Stomach (tissue), 9 donors: Measurements from ENCODE around the gene CALN1. TPM values are rescaled to one million over a fixed set of nuclear protein-coding genes. Genes with fewer than 3 reads are reported as not detected.

Experiments used
- DNase-seq, 2 donors: peaks; one replicate each; pipeline versions ENCODE4 v3.0.0 to v3.0.0-alpha.2; 2013 to 2019
- H3K27ac ChIP-seq, 5 donors: fragments of 200-600 bp in 4 of 5; sonication (generic) in 4 of 5; one replicate each; pipeline ENCODE4 v1.5.1; 2013 to 2019; ENCODE audit warnings: mild to moderate bottlenecking in 1 of 5, moderate library complexity in 1 of 5
- H3K27me3 ChIP-seq, 3 donors: fragments of 200-600 bp; sonication (generic); one replicate each; pipeline ENCODE4 v1.5.1; 2017 to 2019; ENCODE audit warnings: mixed run types in 1 of 3
- H3K36me3 ChIP-seq, 4 donors: fragments of 200-600 bp; sonication (generic); 1 replicate in 3 of 4; 2 replicates in 1 of 4; pipeline ENCODE4 v1.5.1; 2016 to 2019
- H3K4me1 ChIP-seq, 4 donors: fragments of 200-600 bp; sonication (generic); one replicate each; pipeline ENCODE4 v1.5.1; 2016 to 2019
- H3K4me3 ChIP-seq, 4 donors: fragments of 200-600 bp; sonication (generic) in 3 of 4; one replicate each; pipeline ENCODE4 v1.5.1; 2016 to 2019; ENCODE audit warnings: mild to moderate bottlenecking in 1 of 4
- H3K9me3 ChIP-seq, 4 donors: fragments of 200-600 bp; sonication (generic); one replicate each; pipeline ENCODE4 v1.5.1; 2016 to 2019
- EP300 ChIP-seq: sonication (generic); formaldehyde crosslinking; IDR thresholded peaks from one replicate; pipeline ENCODE4 v1.6.1; 2017; ENCODE audit warnings: antibody characterized with exemption
- POLR2A ChIP-seq, 4 donors: fragments of 450-650 bp; IDR thresholded peaks; one replicate each; pipeline ENCODE4 v1.6.1; 2016; ENCODE audit warnings: antibody characterized with exemption in 4 of 4, control low read depth in 2 of 4, mild to moderate bottlenecking in 1 of 4, moderate library complexity in 1 of 4
- POLR2AphosphoS5 ChIP-seq, 3 donors: sonication (generic); formaldehyde crosslinking; IDR thresholded peaks; one replicate each; pipeline ENCODE4 v1.6.1; 2016; ENCODE audit warnings: antibody characterized with exemption in 3 of 3
- WGBS, 5 donors: extraction: QIAGEN DNeasy Blood & Tissue Kit in 3 of 5; methylation state at CpG; one replicate each; pipeline versions ENCODE4 v1.1.5 to v1.1.7; 2013 to 2018; 5-methylcytosine and 5-hydroxymethylcytosine counted together
- intact Hi-C: fragments of 100-400 bp; cut with DNase I; formaldehyde crosslinking; loops from one replicate; pipeline ENCODE4 v1.15.1; 2023; ENCODE audit warnings: low total_unique reads
- polyA plus RNA-seq, 3 donors: library from polyadenylated mRNA; stranded (reverse); fragments of 200-250 nt; gene quantifications; one replicate each; pipeline ENCODE4 v1.2.3, GENCODE V29; 2013
- total RNA-seq, 5 donors: library from RNA; depleted of rRNA; stranded (reverse); fragments of >200 nt; gene quantifications; one replicate each; pipeline versions ENCODE4 v1.1.0 to v1.2.3, GENCODE V29; 2014 to 2016
- TF ChIP-seq, protein P1 (sequence below), 7 experiments: fragments of 450-650 bp in 4 of 7; fragments of 200-600 bp in 3 of 7; sonication (generic) in 3 of 7; IDR thresholded peaks; one replicate each; pipeline ENCODE4 v1.5.1; 2016 to 2019; ENCODE audit warnings: antibody characterized with exemption in 7 of 7, control low read depth in 2 of 7, mild to moderate bottlenecking in 1 of 7
- donor health status: healthy with polysubstance abuse.
- donor health status: Bipolar disorder and iron deficiency.
- donor health status: healthy.

The CALN1 gene
- total and polyA plus RNA-seq, 8 donors, result under 0.01 to 51.9 (median 0.37) TPM; not detected in 5

GRCh38 chr7:72021716-72022115 lies 390.4 kb downstream of the CALN1 start:
- intact Hi-C loops, result no loop called here
- TF ChIP-seq EP300, result no peak
- TF ChIP-seq POLR2AphosphoS5 (IDR thresholded peaks at IDR 0.05), result no peak
- no peak for TF ChIP-seq POLR2A (IDR thresholded peaks at IDR 0.05)
- TF ChIP-seq, protein P1, sequence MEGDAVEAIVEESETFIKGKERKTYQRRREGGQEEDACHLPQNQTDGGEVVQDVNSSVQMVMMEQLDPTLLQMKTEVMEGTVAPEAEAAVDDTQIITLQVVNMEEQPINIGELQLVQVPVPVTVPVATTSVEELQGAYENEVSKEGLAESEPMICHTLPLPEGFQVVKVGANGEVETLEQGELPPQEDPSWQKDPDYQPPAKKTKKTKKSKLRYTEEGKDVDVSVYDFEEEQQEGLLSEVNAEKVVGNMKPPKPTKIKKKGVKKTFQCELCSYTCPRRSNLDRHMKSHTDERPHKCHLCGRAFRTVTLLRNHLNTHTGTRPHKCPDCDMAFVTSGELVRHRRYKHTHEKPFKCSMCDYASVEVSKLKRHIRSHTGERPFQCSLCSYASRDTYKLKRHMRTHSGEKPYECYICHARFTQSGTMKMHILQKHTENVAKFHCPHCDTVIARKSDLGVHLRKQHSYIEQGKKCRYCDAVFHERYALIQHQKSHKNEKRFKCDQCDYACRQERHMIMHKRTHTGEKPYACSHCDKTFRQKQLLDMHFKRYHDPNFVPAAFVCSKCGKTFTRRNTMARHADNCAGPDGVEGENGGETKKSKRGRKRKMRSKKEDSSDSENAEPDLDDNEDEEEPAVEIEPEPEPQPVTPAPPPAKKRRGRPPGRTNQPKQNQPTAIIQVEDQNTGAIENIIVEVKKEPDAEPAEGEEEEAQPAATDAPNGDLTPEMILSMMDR (IDR thresholded peaks at IDR 0.05), result no peak

DNA sequence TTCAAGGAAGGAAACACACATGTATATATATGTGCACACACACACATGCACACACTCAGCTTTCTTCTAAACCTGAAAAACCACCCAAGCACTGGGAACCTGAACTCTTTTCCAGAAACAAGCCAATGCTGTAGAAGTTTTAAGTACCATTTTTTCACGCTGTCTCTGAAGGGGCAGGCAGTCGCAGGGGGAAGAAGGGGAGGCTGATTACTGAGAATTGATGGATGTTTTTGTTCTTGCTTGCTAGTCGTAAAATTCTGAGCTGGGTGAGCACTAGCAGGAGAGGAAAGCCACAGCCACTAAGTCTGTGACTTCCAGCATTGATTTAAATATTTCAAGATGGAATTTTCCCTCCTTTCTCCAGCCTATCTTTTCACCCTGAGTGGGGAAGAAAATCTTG lies 391.8 kb downstream of the CALN1 start:
- no peak for DNase-seq
- peaks cover 0 to 12% (median 6%) of the 10 kb centered on the region in 4 donors for H3K9me3 ChIP-seq
- no peak overlapping the region for H3K4me3 ChIP-seq
- 35 to 59% (median 46%) methylated on average over 3 of the region's 3 CpGs for WGBS, 5 donors
- intact Hi-C loops, result no loop called here
- TF ChIP-seq EP300, result no peak
- TF ChIP-seq POLR2AphosphoS5 (IDR thresholded peaks at IDR 0.05), result no peak
- TF ChIP-seq, protein P1 (IDR thresholded peaks at IDR 0.05), result no peak
- TF ChIP-seq POLR2A (IDR thresholded peaks at IDR 0.05), result no peak
- no peaks in the 10 kb centered on the region for H3K36me3 ChIP-seq
- no peaks in the 10 kb centered on the region for H3K4me1 ChIP-seq
- H3K27ac ChIP-seq, result no peak overlapping the region
- H3K27me3 ChIP-seq, result no peaks in the 10 kb centered on the region

More at GRCh38 chr7:72021716-72022115, 390.4 kb downstream of the CALN1 start:
- H3K36me3 ChIP-seq, result no peaks in the 10 kb centered on the region
- H3K9me3 ChIP-seq, result peaks cover 0 to 12% (median 6%) of the 10 kb centered on the region in 4 donors
- no peaks in the 10 kb centered on the region for H3K4me1 ChIP-seq
- 77 to 89% (median 83%) methylated on average over 3 of the region's 3 CpGs for WGBS, 5 donors
- no peak overlapping the region for H3K4me3 ChIP-seq
- no peak overlapping the region for H3K27ac ChIP-seq
- no peaks in the 10 kb centered on the region for H3K27me3 ChIP-seq
- DNase-seq, result no peak

GRCh38 chr7:72019436-72019835 lies 392.7 kb downstream of the CALN1 start:
- Histone ChIP-seq H3K27ac (no peak overlapping the region), H3K27me3 (no peaks in the 10 kb centered on the region), H3K36me3 (no peaks in the 10 kb centered on the region), H3K9me3 (peaks cover 0 to 12% (median 6%) of the 10 kb centered on the region in 4 donors), H3K4me1 (no peaks in the 10 kb centered on the region), H3K4me3 (no peak overlapping the region)
- 70 to 96% (median 89%) methylated on average over 2 of the region's 2 CpGs for WGBS, 5 donors
- no peak for DNase-seq
- intact Hi-C loops, result no loop called here
- TF ChIP-seq EP300, result no peak
- TF ChIP-seq POLR2A (IDR thresholded peaks at IDR 0.05), result no peak
- no peak for TF ChIP-seq POLR2AphosphoS5 (IDR thresholded peaks at IDR 0.05)
- TF ChIP-seq, protein P1 (IDR thresholded peaks at IDR 0.05), result no peak

DNA sequence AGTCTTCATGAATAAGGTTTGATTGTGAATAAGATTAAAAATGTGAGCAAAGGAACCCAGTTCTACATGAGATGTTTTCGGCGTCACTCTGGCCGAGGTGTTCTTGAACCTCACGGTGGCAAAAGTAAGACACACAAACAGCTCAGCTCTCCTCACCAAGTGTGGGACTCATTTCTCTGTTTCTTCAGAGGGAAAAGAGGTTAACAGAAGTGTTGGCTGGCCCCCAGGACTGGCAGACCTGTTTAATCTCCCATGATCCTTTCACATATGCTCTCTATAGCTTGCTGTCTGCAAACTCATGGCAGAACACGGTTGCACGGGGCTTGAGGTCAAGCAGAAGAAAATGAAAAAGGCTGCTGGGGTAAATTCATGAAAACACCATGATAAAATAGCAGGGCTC lies 394.4 kb downstream of the CALN1 start:
- 70 to 88% (median 81%) methylated on average over 6 of the region's 6 CpGs for WGBS, 5 donors
- H3K4me3 ChIP-seq, result no peak overlapping the region
- H3K9me3 ChIP-seq, result peaks cover 0 to 12% (median 6%) of the 10 kb centered on the region in 4 donors
- H3K4me1 ChIP-seq, result no peaks in the 10 kb centered on the region
- no peak overlapping the region for H3K27ac ChIP-seq
- intact Hi-C loops, result no loop called here
- DNase-seq, result no peak
- no peaks in the 10 kb centered on the region for H3K36me3 ChIP-seq
- no peaks in the 10 kb centered on the region for H3K27me3 ChIP-seq
- TF ChIP-seq, protein P1 (IDR thresholded peaks at IDR 0.05), result no peak
- no peak for TF ChIP-seq EP300
- TF ChIP-seq POLR2AphosphoS5 (IDR thresholded peaks at IDR 0.05), result no peak
- TF ChIP-seq POLR2A (IDR thresholded peaks at IDR 0.05), result no peak
